Measurements from ENCODE around the gene EPHA7. TPM values are rescaled to one million over a fixed set of nuclear protein-coding genes. Genes with fewer than 3 reads are reported as not detected.

EPHA7 gene
- total RNA-seq, 1 experiment from 2014 or later, result 9.5 TPM

- H2AFZ ChIP-seq (ENCODE audit: low read length), result no peak overlapping the region
- H3K9ac ChIP-seq (ENCODE audit: extremely low read depth, insufficient read length, low read length), result no peak overlapping the region
- Mint-ChIP-seq H3K36me3 (ENCODE audit: insufficient read depth in 1 of 3, low read depth in 3 of 3) (peaks cover 0 to 3% (median 2%) of the 10 kb centered on the region in 3 experiments; a peak in 4 of 7 replicates), H3K27me3 (ENCODE audit: low read depth) (no peaks in the 10 kb centered on the region), H3K27ac (no peak overlapping the region), H3K9me3 (no peaks in the 10 kb centered on the region), H3K4me3 (no peak overlapping the region), H3K4me1 (no peaks in the 10 kb centered on the region)
- H2BK20ac ChIP-seq (ENCODE audit: low read depth, low read length, poor library complexity, severe bottlenecking), result no peak overlapping the region
- no peaks in the 10 kb centered on the region for H3K23me2 ChIP-seq (ENCODE audit: insufficient read length, low read depth, low read length, poor library complexity, severe bottlenecking)
- no CpG with 5 or more reads among the region's 4 CpGs for whole genome bisulfite sequencing (ENCODE audit: extremely low coverage, insufficient read length, low lambda C conversion rate)
- no peaks in the 10 kb centered on the region for H3K27me3 ChIP-seq (ENCODE audit: insufficient read depth, low read length)
- no peak overlapping the region for H4K8ac ChIP-seq (replicated peaks; ENCODE audit: insufficient read length, low read depth, low read length)
- no peak overlapping the region for H4K5ac ChIP-seq (ENCODE audit: insufficient read length, low read depth, low read length)
- no peak overlapping the region for H3K4me2 ChIP-seq (ENCODE audit: insufficient read depth, insufficient read length, low read length)
- no peak overlapping the region for H3K23ac ChIP-seq (ENCODE audit: insufficient read length, low read depth, low read length)
- no peaks in the 10 kb centered on the region for H3K4me1 ChIP-seq (ENCODE audit: insufficient read depth, low read length)
- H2BK15ac ChIP-seq (ENCODE audit: low read depth, low read length), result no peak overlapping the region
- H2AK5ac ChIP-seq (ENCODE audit: insufficient read length, low read length), result no peak overlapping the region
- no peak overlapping the region for H3K4ac ChIP-seq (ENCODE audit: low read depth, low read length)
- H3K79me2 ChIP-seq (ENCODE audit: insufficient read depth, low read length), result no peaks in the 10 kb centered on the region
- no peak overlapping the region for H3K56ac ChIP-seq (ENCODE audit: insufficient read length, low read depth, low read length)
- H2BK120ac ChIP-seq (ENCODE audit: low read depth, low read length, poor library complexity, severe bottlenecking), result no peak overlapping the region
- DNase-seq, result no peak
- H2BK12ac ChIP-seq (ENCODE audit: insufficient read length, low read depth, low read length), result no peak overlapping the region
- H3K14ac ChIP-seq (ENCODE audit: insufficient read depth, low read length), result no peak overlapping the region
- no peak overlapping the region for H4K91ac ChIP-seq (ENCODE audit: insufficient read length, low read depth, low read length)
- H3T11ph ChIP-seq (ENCODE audit: low read length), result no peak overlapping the region
- no peak overlapping the region for H3K18ac ChIP-seq (ENCODE audit: insufficient read length, low read depth, low read length)
- H3K79me1 ChIP-seq (ENCODE audit: insufficient read depth, low read depth, low read length, poor library complexity, severe bottlenecking), result no peaks in the 10 kb centered on the region
- no peak overlapping the region for H3K27ac ChIP-seq (ENCODE audit: insufficient read length, low read depth, low read length)
- no peaks in the 10 kb centered on the region for H4K20me1 ChIP-seq (ENCODE audit: control insufficient read depth, insufficient read depth, insufficient read length)
- H2BK5ac ChIP-seq (ENCODE audit: insufficient read length, low read length), result no peak overlapping the region
- no peaks in the 10 kb centered on the region for H3K9me3 ChIP-seq (ENCODE audit: control insufficient read depth, low read depth, low read length)
- TF ChIP-seq, protein P1, sequence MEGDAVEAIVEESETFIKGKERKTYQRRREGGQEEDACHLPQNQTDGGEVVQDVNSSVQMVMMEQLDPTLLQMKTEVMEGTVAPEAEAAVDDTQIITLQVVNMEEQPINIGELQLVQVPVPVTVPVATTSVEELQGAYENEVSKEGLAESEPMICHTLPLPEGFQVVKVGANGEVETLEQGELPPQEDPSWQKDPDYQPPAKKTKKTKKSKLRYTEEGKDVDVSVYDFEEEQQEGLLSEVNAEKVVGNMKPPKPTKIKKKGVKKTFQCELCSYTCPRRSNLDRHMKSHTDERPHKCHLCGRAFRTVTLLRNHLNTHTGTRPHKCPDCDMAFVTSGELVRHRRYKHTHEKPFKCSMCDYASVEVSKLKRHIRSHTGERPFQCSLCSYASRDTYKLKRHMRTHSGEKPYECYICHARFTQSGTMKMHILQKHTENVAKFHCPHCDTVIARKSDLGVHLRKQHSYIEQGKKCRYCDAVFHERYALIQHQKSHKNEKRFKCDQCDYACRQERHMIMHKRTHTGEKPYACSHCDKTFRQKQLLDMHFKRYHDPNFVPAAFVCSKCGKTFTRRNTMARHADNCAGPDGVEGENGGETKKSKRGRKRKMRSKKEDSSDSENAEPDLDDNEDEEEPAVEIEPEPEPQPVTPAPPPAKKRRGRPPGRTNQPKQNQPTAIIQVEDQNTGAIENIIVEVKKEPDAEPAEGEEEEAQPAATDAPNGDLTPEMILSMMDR (conservative IDR thresholded peaks at IDR 0.05), result no peak
These were observed 30.2 kb downstream of the EPHA7 start for GRCh38 chr6:93389192-93389591.

All from H9 (cell line).